ENCODE results near the gene YPEL3. TPM values are rescaled to one million over a fixed set of nuclear protein-coding genes. Genes with fewer than 3 reads are reported as not detected.

YPEL3 gene
- total RNA-seq, 2 experiments from 2014 or later, result 154 to 166 TPM

DNA sequence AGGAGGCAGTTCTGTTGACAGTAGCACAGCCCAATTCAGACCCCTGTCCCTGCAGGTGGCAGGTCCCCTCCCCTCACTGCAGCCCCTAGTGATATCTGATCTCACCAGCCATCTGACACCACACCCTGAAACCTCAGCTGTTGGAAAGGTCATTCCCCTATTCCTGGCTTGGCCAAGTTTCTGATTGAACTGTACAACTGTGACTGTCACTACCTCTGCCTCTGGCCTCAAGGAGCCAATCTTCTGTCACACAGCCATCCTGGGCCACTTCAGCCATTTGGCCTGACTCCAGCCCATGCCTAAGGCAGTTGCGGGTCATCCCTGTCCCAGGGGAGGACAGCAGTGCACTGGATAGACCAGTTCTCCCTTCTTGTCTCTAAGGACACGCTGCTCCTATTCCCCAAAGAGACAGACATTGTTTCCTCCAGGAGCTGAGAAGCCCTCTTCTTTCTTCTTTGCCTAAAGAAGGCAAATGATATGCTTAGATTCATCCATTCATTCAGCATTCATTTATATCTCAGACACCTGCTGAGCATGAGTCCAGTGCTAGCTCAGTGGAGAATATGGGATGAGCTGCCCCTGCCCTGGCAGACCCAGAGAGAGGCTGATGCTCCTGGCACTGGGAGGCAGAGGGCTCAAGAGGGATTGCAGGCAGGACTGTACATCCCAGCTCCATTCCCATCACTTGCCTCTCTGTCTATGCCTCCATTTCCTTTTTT, 35.0 kb downstream of the YPEL3 start:
- intact Hi-C loops (cut with DNase I, micrococcal nuclease), result loop anchor here (10.0 kb wide), 4 partner anchors 54 to 574 kb away; partner anchors contain the start of genes GDPD3 (in 1 of the 2) and ZNF771 (in 1 of the 2)
- H3K27ac ChIP-seq (ENCODE audit: low read depth in 1 of 2, low read length in 2 of 2), result no peak overlapping the region
- TF ChIP-seq, protein P1, sequence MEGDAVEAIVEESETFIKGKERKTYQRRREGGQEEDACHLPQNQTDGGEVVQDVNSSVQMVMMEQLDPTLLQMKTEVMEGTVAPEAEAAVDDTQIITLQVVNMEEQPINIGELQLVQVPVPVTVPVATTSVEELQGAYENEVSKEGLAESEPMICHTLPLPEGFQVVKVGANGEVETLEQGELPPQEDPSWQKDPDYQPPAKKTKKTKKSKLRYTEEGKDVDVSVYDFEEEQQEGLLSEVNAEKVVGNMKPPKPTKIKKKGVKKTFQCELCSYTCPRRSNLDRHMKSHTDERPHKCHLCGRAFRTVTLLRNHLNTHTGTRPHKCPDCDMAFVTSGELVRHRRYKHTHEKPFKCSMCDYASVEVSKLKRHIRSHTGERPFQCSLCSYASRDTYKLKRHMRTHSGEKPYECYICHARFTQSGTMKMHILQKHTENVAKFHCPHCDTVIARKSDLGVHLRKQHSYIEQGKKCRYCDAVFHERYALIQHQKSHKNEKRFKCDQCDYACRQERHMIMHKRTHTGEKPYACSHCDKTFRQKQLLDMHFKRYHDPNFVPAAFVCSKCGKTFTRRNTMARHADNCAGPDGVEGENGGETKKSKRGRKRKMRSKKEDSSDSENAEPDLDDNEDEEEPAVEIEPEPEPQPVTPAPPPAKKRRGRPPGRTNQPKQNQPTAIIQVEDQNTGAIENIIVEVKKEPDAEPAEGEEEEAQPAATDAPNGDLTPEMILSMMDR (IDR thresholded peaks at IDR 0.05), result no peak
- Mint-ChIP-seq H3K9me3 (no peaks in the 10 kb centered on the region), H3K4me3 (peak overlapping the region; percentile 56), H3K4me1 (ENCODE audit: low read depth) (peaks cover 14% of the 10 kb centered on the region), H3K27me3 (no peaks in the 10 kb centered on the region), H3K27ac (peak overlapping the region; percentile 17), H3K36me3 (ENCODE audit: low read depth) (peaks cover 19% of the 10 kb centered on the region)
- H3K36me3 ChIP-seq (ENCODE audit: insufficient read depth, low read length), result no peaks in the 10 kb centered on the region
- H3K9me3 ChIP-seq (ENCODE audit: control insufficient read depth in 1 of 2, insufficient read depth in 1 of 2, low read length in 2 of 2), result no peaks in the 10 kb centered on the region
- DNase-seq, result no peak
- peaks cover 18% of the 10 kb centered on the region for H3K4me1 ChIP-seq (ENCODE audit: insufficient read depth, low read length)
- H3K27me3 ChIP-seq (ENCODE audit: control insufficient read depth in 1 of 2, insufficient read depth in 2 of 2, low read length in 2 of 2), result no peaks in the 10 kb centered on the region
- no peak overlapping the region for H3K4me3 ChIP-seq (ENCODE audit: low read length)
- ATAC-seq (ENCODE audit: poor library complexity), result no peak
- ChIA-PET CTCF (interaction anchor here (1.0 kb wide), 1 partner anchor 31 kb away, joined by 4 read pairs; the partner anchor contains the start of gene TBX6), POLR2A (interaction anchor here (1.1 kb wide), 1 partner anchor 8 kb away, joined by 4 read pairs; a partner anchor contains a TSS)

DNA sequence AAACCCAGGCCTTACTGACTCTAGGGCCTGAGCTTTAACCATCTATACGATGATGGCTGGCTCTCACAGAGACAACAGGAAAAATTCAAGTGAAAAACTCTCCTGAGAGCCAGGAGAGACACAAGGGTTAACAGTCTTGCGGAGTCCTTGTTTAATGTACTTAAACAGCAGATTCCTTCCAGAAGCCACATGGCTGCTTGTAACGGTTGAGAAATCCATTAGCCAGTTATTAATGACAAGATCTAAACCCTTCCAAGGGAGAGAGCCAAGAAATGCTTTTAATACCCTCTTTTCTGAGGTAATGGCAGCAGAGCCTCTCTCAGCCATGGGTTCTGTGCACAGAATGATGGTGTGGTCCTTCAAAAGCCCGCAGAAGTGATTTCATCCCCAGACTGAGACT, 35.7 kb downstream of the YPEL3 start:
- POLR2A ChIA-PET, result no interaction called here
- intact Hi-C loops (cut with DNase I, micrococcal nuclease), result loop anchor here (10.0 kb wide), 4 partner anchors 54 to 574 kb away; partner anchors contain the start of genes GDPD3 (in 1 of the 2) and ZNF771 (in 1 of the 2)
- CTCF ChIA-PET, result no interaction called here
- Mint-ChIP-seq H3K27ac (peak overlapping the region; percentile 17), H3K36me3 (ENCODE audit: low read depth) (peaks cover 13% of the 10 kb centered on the region), H3K4me1 (ENCODE audit: low read depth) (peaks cover 14% of the 10 kb centered on the region), H3K9me3 (no peaks in the 10 kb centered on the region), H3K4me3 (peak overlapping the region; percentile 56), H3K27me3 (no peaks in the 10 kb centered on the region)
- no peak for ATAC-seq (ENCODE audit: poor library complexity)
- peaks cover 20% of the 10 kb centered on the region for H3K4me1 ChIP-seq (ENCODE audit: insufficient read depth, low read length)
- DNase-seq, result no peak
- no peaks in the 10 kb centered on the region for H3K36me3 ChIP-seq (ENCODE audit: insufficient read depth, low read length)
- no peak overlapping the region for H3K27ac ChIP-seq (ENCODE audit: low read depth in 1 of 2, low read length in 2 of 2)
- H3K27me3 ChIP-seq (ENCODE audit: control insufficient read depth in 1 of 2, insufficient read depth in 2 of 2, low read length in 2 of 2), result no peaks in the 10 kb centered on the region
- TF ChIP-seq, protein P1 (IDR thresholded peaks at IDR 0.05), result no peak
- no peak overlapping the region for H3K4me3 ChIP-seq (ENCODE audit: low read length)
- no peaks in the 10 kb centered on the region for H3K9me3 ChIP-seq (ENCODE audit: control insufficient read depth in 1 of 2, insufficient read depth in 1 of 2, low read length in 2 of 2)

DNA sequence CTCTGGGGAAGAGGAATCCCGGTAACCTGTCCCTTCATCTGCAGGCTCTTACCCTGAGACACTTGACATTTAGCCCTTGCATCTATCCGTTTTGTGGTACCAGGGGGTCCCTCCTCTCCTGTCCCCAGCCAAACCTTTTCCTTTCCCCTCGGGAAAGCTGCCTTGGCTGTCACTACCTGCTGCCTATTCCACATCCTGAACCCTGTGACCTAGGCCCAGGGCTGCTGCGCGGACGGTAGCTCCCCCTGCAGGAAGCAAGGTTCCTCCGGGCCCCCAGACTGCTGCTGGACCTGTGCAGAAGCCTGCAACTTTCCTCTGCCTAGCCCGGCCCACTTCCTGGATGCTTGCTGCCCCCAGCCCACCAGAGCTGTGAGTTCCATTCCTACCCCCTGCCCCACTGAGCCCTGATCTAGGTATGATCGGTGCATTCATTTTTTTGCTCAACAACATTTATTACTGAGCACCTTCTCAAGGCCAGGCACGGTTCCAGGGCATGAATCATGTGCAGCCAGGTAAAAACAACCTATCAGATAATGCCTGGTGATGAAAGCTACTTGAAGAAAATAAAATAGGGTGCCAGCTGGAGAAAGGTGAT, 41.0 kb downstream of the YPEL3 start:
- intact Hi-C loops (cut with DNase I, micrococcal nuclease), result loop anchor here in 1 of 2 experiments (1.0 to 5.0 kb wide), 2 partner anchors 9 to 58 kb away; partner anchors contain the start of genes HIRIP3 and INO80E
- TF ChIP-seq, protein P1 (IDR thresholded peaks at IDR 0.05), result peak; percentile 55
- Mint-ChIP-seq H3K27me3 (no peaks in the 10 kb centered on the region), H3K4me3 (peak overlapping the region; percentile 75), H3K36me3 (ENCODE audit: low read depth) (no peaks in the 10 kb centered on the region), H3K4me1 (ENCODE audit: low read depth) (peaks cover 22% of the 10 kb centered on the region), H3K9me3 (no peaks in the 10 kb centered on the region), H3K27ac (peak overlapping the region; percentile 42)
- Histone ChIP-seq H3K27ac (ENCODE audit: low read depth in 1 of 2, low read length in 2 of 2) (no peak overlapping the region), H3K4me3 (ENCODE audit: low read length) (no peak overlapping the region), H3K4me1 (ENCODE audit: insufficient read depth, low read length) (peaks cover 24% of the 10 kb centered on the region), H3K36me3 (ENCODE audit: insufficient read depth, low read length) (no peaks in the 10 kb centered on the region), H3K27me3 (ENCODE audit: control insufficient read depth in 1 of 2, insufficient read depth in 2 of 2, low read length in 2 of 2) (no peaks in the 10 kb centered on the region), H3K9me3 (ENCODE audit: control insufficient read depth in 1 of 2, insufficient read depth in 1 of 2, low read length in 2 of 2) (no peaks in the 10 kb centered on the region)
- POLR2A ChIA-PET, result interaction anchor here (1.0 to 2.6 kb wide), 2 partner anchors 11 to 131 kb away, joined by 3 to 27 read pairs; partner anchors contain the start of gene ALDOA
- ATAC-seq (ENCODE audit: poor library complexity), result peak; percentile 70
- DNase-seq, result peak in 13 of 14 experiments; percentile 26 to 73 (median 46)
- CTCF ChIA-PET, result interaction anchor here (0.6 to 1.8 kb wide), 8 partner anchors 11 to 645 kb away, joined by 3 to 10 read pairs (median 6); partner anchors contain the start of genes ALDOA, TBX6 and TLCD3B

Data from CD4-positive, alpha-beta T cell (primary cell).